HepG2 (cell line): Measurements from ENCODE around the gene GANC. TPM values are rescaled to one million over a fixed set of nuclear protein-coding genes. Genes with fewer than 3 reads are reported as not detected.

Experiments
- DPF2 ChIP-seq: sonication (generic); formaldehyde crosslinking; IDR thresholded peaks from 2 replicates; pipeline ENCODE4 v1.4.0; 2020; ENCODE audit warnings: mild to moderate bottlenecking, low read depth, missing genetic modification reagents, borderline replicate concordance
- DR1 ChIP-seq: sonication (generic); formaldehyde crosslinking; IDR thresholded peaks from 2 replicates; pipeline ENCODE4 v1.8.0; 2021; ENCODE audit warnings: mild to moderate bottlenecking, missing genetic modification reagents, inconsistent platforms
- MIXL1 ChIP-seq: IDR thresholded peaks from 2 replicates; pipeline ENCODE4 v1.6.1; 2016
- XRCC5 ChIP-seq: fragments of 200-400 bp; formaldehyde crosslinking; optimal IDR thresholded peaks from 2 replicates; pipeline ENCODE3; 2017; ENCODE audit warnings: mild to moderate bottlenecking, low read length
- ZNF263 ChIP-seq: sonication (generic); formaldehyde crosslinking; IDR thresholded peaks from 2 replicates; pipeline ENCODE4 v1.4.0; 2020; ENCODE audit warnings: missing genetic modification reagents
- ZNF382 ChIP-seq: sonication (generic); formaldehyde crosslinking; IDR thresholded peaks from 2 replicates; pipeline ENCODE4 v1.5.0; 2020; ENCODE audit warnings: missing genetic modification reagents, mild to moderate bottlenecking, borderline replicate concordance
- ZNF577 ChIP-seq: sonication (generic); formaldehyde crosslinking; IDR thresholded peaks from 2 replicates; pipeline ENCODE4 v1.4.0; 2020; ENCODE audit warnings: mild to moderate bottlenecking, low read depth, missing genetic modification reagents, borderline replicate concordance
- ZNF841 ChIP-seq: sonication (generic); formaldehyde crosslinking; IDR thresholded peaks from 2 replicates; pipeline ENCODE4 v1.8.1; 2023; ENCODE audit warnings: missing genetic modification reagents, borderline replicate concordance
- polyA plus RNA-seq, 8 experiments: library from polyadenylated mRNA; depleted of rRNA in 3 of 8; stranded (reverse) in 7 of 8; unstranded in 1 of 8; fragments of >200 nt; fragmentation: Illumina TruSeq in 4 of 8; extraction: Trizol in 4 of 8; gene quantifications; 2 replicates each; pipeline versions ENCODE4 v1.2.1 to v1.2.3, GENCODE V29; 2011 to 2016; ENCODE audit warnings: low read depth in 4 of 8, missing spikeins in 1 of 8, mixed read lengths in 1 of 8; ENCODE audit not compliant: insufficient read depth in 1 of 8
- total RNA-seq, 5 experiments: library from RNA; depleted of rRNA; stranded (reverse); fragments of >200 nt; fragmentation: Illumina TruSeq; extraction: Trizol; gene quantifications; 2 replicates each; pipeline ENCODE4 v1.2.3, GENCODE V29; 2016; ENCODE audit warnings: low read depth in 1 of 5
- TF ChIP-seq, protein P1 (sequence below): sonication (generic); formaldehyde crosslinking; IDR thresholded peaks from 2 replicates; pipeline ENCODE4 v1.5.0; 2020; ENCODE audit warnings: mild to moderate bottlenecking, missing genetic modification reagents
- TF ChIP-seq, protein P2 (sequence below): sonication (generic); formaldehyde crosslinking; IDR thresholded peaks from 2 replicates; pipeline ENCODE4 v1.4.0; 2020; ENCODE audit warnings: missing genetic modification reagents
- TF ChIP-seq, protein P3 (sequence below): IDR thresholded peaks from 2 replicates; pipeline ENCODE4 v1.6.1; 2012; ENCODE audit warnings: inconsistent platforms

The GANC gene
- total and polyA plus RNA-seq, 2 of the 13 experiments (the other 11 are each of a cell fraction or from before 2014, with no cell fraction given) = 17.0 to 21.0 TPM

DNA sequence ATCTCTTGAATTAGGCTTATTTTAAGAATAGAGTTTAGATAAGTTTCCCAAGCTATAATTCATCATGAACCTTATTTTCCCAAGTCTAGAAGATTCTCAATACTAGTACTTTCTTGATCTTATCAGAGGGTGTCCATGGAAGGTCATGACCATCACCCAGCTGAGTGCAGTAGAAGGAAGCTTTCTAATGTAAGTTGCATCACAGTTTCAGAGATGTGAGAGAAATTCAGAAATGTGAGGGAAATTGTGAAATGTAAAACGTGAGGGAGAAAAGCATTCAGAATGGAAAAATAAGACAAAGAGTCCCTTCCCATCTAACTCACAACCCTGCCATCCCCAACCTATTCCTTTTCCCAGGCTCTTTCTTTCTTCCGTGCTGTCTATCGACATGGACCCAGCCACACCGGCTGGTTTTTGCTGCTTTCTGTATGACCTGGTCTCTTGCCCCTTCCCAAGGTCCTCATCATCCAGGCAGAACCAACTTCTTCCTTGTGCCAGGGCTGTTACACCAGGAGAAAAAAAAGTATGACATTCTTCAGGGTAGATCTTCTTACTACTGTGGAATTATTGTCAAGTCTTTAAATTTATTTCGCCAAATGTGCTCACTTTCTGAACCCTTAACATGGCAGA, 93.0 kb downstream of the GANC start (continued):
- TF ChIP-seq, protein P1, sequence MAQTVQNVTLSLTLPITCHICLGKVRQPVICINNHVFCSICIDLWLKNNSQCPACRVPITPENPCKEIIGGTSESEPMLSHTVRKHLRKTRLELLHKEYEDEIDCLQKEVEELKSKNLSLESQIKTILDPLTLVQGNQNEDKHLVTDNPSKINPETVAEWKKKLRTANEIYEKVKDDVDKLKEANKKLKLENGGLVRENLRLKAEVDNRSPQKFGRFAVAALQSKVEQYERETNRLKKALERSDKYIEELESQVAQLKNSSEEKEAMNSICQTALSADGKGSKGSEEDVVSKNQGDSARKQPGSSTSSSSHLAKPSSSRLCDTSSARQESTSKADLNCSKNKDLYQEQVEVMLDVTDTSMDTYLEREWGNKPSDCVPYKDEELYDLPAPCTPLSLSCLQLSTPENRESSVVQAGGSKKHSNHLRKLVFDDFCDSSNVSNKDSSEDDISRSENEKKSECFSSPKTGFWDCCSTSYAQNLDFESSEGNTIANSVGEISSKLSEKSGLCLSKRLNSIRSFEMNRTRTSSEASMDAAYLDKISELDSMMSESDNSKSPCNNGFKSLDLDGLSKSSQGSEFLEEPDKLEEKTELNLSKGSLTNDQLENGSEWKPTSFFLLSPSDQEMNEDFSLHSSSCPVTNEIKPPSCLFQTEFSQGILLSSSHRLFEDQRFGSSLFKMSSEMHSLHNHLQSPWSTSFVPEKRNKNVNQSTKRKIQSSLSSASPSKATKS (CRISPR knock-in tag) = no peak
- TF ChIP-seq ZNF382 (CRISPR knock-in tag) (no peak), DPF2 (CRISPR knock-in tag) (no peak), ZNF841 (CRISPR knock-in tag) (no peak), XRCC5 (no peak), ZNF263 (CRISPR knock-in tag) (no peak), DR1 (CRISPR knock-in tag) (no peak), MIXL1 (CRISPR knock-in tag) (no peak), ZNF577 (no peak)
- TF ChIP-seq, protein P2, sequence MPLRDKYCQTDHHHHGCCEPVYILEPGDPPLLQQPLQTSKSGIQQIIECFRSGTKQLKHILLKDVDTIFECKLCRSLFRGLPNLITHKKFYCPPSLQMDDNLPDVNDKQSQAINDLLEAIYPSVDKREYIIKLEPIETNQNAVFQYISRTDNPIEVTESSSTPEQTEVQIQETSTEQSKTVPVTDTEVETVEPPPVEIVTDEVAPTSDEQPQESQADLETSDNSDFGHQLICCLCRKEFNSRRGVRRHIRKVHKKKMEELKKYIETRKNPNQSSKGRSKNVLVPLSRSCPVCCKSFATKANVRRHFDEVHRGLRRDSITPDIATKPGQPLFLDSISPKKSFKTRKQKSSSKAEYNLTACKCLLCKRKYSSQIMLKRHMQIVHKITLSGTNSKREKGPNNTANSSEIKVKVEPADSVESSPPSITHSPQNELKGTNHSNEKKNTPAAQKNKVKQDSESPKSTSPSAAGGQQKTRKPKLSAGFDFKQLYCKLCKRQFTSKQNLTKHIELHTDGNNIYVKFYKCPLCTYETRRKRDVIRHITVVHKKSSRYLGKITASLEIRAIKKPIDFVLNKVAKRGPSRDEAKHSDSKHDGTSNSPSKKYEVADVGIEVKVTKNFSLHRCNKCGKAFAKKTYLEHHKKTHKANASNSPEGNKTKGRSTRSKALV (CRISPR knock-in tag) = no peak
- TF ChIP-seq, protein P3, sequence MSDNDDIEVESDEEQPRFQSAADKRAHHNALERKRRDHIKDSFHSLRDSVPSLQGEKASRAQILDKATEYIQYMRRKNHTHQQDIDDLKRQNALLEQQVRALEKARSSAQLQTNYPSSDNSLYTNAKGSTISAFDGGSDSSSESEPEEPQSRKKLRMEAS = no peak
